Upper lobe of left lung (tissue), 6 donors: Measurements from ENCODE around the gene SIGLEC10. TPM values are rescaled to one million over a fixed set of nuclear protein-coding genes. Genes with fewer than 3 reads are reported as not detected.

ENCODE experiments used
- ATAC-seq, 2 donors: fragments of 200-7000 bp; cut with Tn5 transposase; one replicate each; pipeline ENCODE4 v1.9.1; 2022; ENCODE audit warnings: mild to moderate bottlenecking in 2 of 2, moderate library complexity in 2 of 2; ENCODE audit not compliant: low FRiP score in 2 of 2
- DNase-seq, 2 donors: peaks; one replicate each; pipeline ENCODE4 v3.0.0-alpha.2; 2019 to 2020
- H3K27ac ChIP-seq, 4 donors: fragments of 200-600 bp; sonication (generic); one replicate each; pipeline ENCODE4 v1.5.1; 2016 to 2019
- H3K27me3 ChIP-seq, 4 donors: fragments of 200-600 bp; sonication (generic); one replicate each; pipeline ENCODE4 v1.5.1; 2017 to 2019
- H3K36me3 ChIP-seq, 4 donors: fragments of 200-600 bp; sonication (generic); one replicate each; pipeline ENCODE4 v1.5.1; 2016 to 2019
- H3K4me1 ChIP-seq, 4 donors: fragments of 200-600 bp; sonication (generic); one replicate each; pipeline ENCODE4 v1.5.1; 2018 to 2019
- H3K4me3 ChIP-seq, 4 donors: fragments of 200-600 bp; sonication (generic); one replicate each; pipeline ENCODE4 v1.5.1; 2017 to 2019; ENCODE audit warnings: mild to moderate bottlenecking in 2 of 4, moderate library complexity in 1 of 4
- H3K9me3 ChIP-seq, 4 donors: fragments of 200-600 bp; sonication (generic); one replicate each; pipeline ENCODE4 v1.5.1; 2018 to 2019
- CTCF ChIP-seq, 6 experiments: fragments of 450-650 bp in 4 of 6; fragments of 200-600 bp in 2 of 6; sonication (generic) in 2 of 6; IDR thresholded peaks; one replicate each; pipeline ENCODE4 v1.5.1; 2016 to 2019; ENCODE audit warnings: antibody characterized with exemption in 6 of 6
- EP300 ChIP-seq, 4 donors: sonication (generic); formaldehyde crosslinking; IDR thresholded peaks; one replicate each; pipeline ENCODE4 v1.5.1; 2017; ENCODE audit warnings: antibody characterized with exemption in 4 of 4, control low read depth in 2 of 4
- POLR2A ChIP-seq, 4 donors: fragments of 450-650 bp; IDR thresholded peaks; one replicate each; pipeline ENCODE4 v1.5.1; 2016 to 2017; ENCODE audit warnings: antibody characterized with exemption in 4 of 4, mild to moderate bottlenecking in 2 of 4
- POLR2AphosphoS5 ChIP-seq, 2 donors: sonication (generic); formaldehyde crosslinking; IDR thresholded peaks; one replicate each; pipeline ENCODE4 v1.5.1; 2017; ENCODE audit warnings: antibody characterized with exemption in 2 of 2
- WGBS, 2 donors: methylation state at CpG; one replicate each; pipeline ENCODE4 v1.1.5; 2017 to 2018; 5-methylcytosine and 5-hydroxymethylcytosine counted together
- total RNA-seq, 6 donors: library from RNA; depleted of rRNA in 4 of 6; stranded (reverse); fragments of >200 nt in 4 of 6; gene quantifications; one replicate each; pipeline versions ENCODE4 v1.1.0 to v1.2.1, GENCODE V29; 2016 to 2021
- donor health status: DM: no; HTN: no; CAD: no; lungs with moderate emphysema.
- donor health status: DM: no; HTN: yes; CAD: no; lungs with severe emphysema.

SIGLEC10 gene
- total RNA-seq, 6 donors from 2014 or later = 13.2 to 76.5 (median 16.9) TPM

GRCh38 chr19:51382004-51382403 is 35.4 kb downstream of the SIGLEC10 start:
- TF ChIP-seq EP300 (IDR thresholded peaks at IDR 0.05) (no peak), POLR2A (IDR thresholded peaks at IDR 0.05) (no peak), CTCF (IDR thresholded peaks at IDR 0.05) (no peak), POLR2AphosphoS5 (IDR thresholded peaks at IDR 0.05) (no peak)
- no peaks in the 10 kb centered on the region for H3K4me1 ChIP-seq
- ATAC-seq = no peak
- H3K27me3 ChIP-seq = no peaks in the 10 kb centered on the region
- no peak overlapping the region for H3K4me3 ChIP-seq
- no peak overlapping the region for H3K27ac ChIP-seq
- 93 to 96% methylated on average over 4 of the region's 4 CpGs for WGBS, 2 donors
- no peaks in the 10 kb centered on the region for H3K36me3 ChIP-seq
- peaks cover 0 to 2% (median 0%) of the 10 kb centered on the region in 4 donors for H3K9me3 ChIP-seq
- no peak for DNase-seq

GRCh38 chr19:51380379-51380778 is 37.1 kb downstream of the SIGLEC10 start:
- Histone ChIP-seq H3K36me3 (no peaks in the 10 kb centered on the region), H3K4me3 (no peak overlapping the region), H3K27me3 (no peaks in the 10 kb centered on the region), H3K9me3 (peaks cover 0 to 2% (median 0%) of the 10 kb centered on the region in 4 donors), H3K27ac (no peak overlapping the region), H3K4me1 (no peaks in the 10 kb centered on the region)
- DNase-seq = no peak
- TF ChIP-seq CTCF (IDR thresholded peaks at IDR 0.05) = no peak
- TF ChIP-seq POLR2A (IDR thresholded peaks at IDR 0.05) = no peak
- TF ChIP-seq POLR2AphosphoS5 (IDR thresholded peaks at IDR 0.05) = no peak
- TF ChIP-seq EP300 (IDR thresholded peaks at IDR 0.05) = no peak
- WGBS, 2 donors = 95 to 96% methylated on average over 9 of the region's 9 CpGs
- no peak for ATAC-seq

GRCh38 chr19:51377422-51377821 is 40.0 kb downstream of the SIGLEC10 start:
- ATAC-seq (no peak), DNase-seq (no peak)
- Histone ChIP-seq H3K27me3 (no peaks in the 10 kb centered on the region), H3K27ac (no peak overlapping the region), H3K9me3 (peaks cover 0 to 2% (median 0%) of the 10 kb centered on the region in 4 donors), H3K4me1 (no peaks in the 10 kb centered on the region), H3K36me3 (no peaks in the 10 kb centered on the region), H3K4me3 (no peak overlapping the region)
- WGBS, 2 donors = 94% methylated on average over 2 of the region's 2 CpGs
- TF ChIP-seq CTCF (IDR thresholded peaks at IDR 0.05) (no peak), EP300 (IDR thresholded peaks at IDR 0.05) (no peak), POLR2A (IDR thresholded peaks at IDR 0.05) (no peak), POLR2AphosphoS5 (IDR thresholded peaks at IDR 0.05) (no peak)

- ATAC-seq = no peak
- TF ChIP-seq POLR2A (IDR thresholded peaks at IDR 0.05) (no peak), CTCF (IDR thresholded peaks at IDR 0.05) (no peak), EP300 (IDR thresholded peaks at IDR 0.05) (no peak)
- WGBS, 2 donors = 42 to 79% methylated on average over 11 of the region's 11 CpGs
- DNase-seq = no peak
- H3K4me3 ChIP-seq = no peak overlapping the region
- H3K27me3 ChIP-seq = no peaks in the 10 kb centered on the region
- no peaks in the 10 kb centered on the region for H3K36me3 ChIP-seq
- H3K9me3 ChIP-seq = no peaks in the 10 kb centered on the region
- no peak overlapping the region for H3K27ac ChIP-seq
- peaks cover 0 to 4% (median 0%) of the 10 kb centered on the region in 4 donors for H3K4me1 ChIP-seq
Measured at GRCh38 chr19:51375504-51376221, 41.8 kb downstream of the SIGLEC10 start.
